HG03432 (cell line): ENCODE data around the gene EHMT1.

Experiments used
- ATAC-seq: cut with Tn5 transposase; IDR thresholded peaks from one replicate; pipeline ENCODE4 v1.9.1; 2021; ENCODE audit warnings: mild to moderate bottlenecking, moderate library complexity; ENCODE audit not compliant: unreplicated experiment

EHMT1 gene

DNA sequence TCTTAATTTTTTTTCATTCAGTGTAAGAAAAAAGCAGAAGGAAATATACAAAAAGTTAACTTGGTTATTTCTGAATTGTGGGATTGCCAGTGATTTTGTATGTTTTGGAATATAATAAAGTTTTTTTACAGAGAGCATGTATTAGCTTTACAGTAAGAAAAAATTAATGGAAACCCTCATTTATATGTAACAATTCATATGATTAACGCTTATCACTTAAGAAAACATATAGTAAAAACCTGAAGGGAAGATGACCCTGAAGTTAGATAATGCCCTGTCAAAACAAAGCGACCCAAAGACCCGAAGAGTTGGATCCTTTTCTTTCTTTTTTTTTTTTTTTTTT, 52.4 kb downstream of the EHMT1 start:
- ATAC-seq, result no peak

DNA sequence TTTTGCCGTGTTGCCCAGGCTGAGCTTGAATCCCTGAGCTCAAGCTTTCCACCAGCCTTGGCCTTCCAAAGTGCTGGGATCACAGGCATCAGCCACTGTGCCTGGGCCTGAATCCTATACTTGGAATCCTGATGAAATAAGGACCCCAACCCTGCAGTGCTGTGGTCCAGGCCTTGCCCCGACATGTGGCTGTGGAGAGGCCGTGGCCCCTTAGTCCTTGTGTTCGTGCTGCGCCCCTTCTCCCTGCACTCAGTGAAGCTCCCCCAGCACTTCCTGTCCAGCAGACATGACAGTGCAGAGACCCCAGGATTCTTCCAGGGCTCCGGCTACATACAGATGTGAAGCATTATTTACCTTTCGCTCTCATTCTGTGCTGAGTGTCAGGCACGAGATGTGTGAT, 52.9 kb downstream of the EHMT1 start:
- no peak for ATAC-seq

DNA sequence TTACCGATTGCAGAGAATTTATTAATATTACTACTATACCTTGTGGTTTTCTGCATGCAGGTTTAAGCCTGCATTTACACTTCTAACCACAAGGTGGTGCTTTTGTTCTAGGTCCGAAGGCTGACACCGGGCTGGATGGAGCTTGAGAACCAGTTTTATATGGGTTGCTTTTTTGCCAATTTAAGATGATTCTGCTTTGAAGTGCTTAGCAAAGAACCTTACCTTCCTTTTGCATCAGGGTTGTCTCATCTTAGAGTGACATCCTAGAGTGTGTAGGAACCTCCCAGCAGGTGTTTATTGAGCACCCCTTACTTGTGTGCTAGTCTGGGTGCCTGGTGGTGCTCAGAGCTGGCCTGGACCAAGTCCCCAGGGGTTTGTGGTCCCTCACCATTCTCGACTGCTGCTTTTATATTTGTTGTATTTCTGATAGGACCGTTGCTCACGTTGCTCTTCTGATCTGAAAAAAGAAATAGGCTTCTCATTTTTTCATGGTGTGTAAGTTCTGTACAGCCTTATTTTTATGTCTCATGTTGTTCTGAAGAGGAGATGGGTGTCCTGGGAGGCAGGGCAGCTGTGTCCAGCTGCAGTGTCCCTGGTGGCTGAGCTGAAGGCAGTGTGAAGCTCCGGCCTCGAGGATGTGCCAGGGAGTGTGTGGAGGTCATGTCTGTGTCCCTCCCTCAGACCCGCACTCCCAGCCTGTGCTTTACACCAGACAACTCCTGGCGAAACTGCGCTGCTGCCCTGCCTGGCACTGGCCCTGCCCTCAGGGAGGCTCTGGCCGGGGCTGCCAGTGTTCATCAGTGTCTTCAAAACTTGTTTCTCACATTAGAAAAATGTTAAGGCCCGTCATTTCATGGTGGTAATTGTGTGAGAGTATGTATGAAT, 54.3 kb downstream of the EHMT1 start:
- ATAC-seq, result peak; percentile 67

- ATAC-seq, result no peak
Observed at GRCh38 chr9:137673886-137674285, 55.1 kb downstream of the EHMT1 start.

GRCh38 chr9:137674307-137674975, 55.6 kb downstream of the EHMT1 start:
- ATAC-seq, result no peak

GRCh38 chr9:137674976-137675320, 56.1 kb downstream of the EHMT1 start:
- ATAC-seq, result no peak

GRCh38 chr9:137676998-137677397, 58.2 kb downstream of the EHMT1 start:
- no peak for ATAC-seq

GRCh38 chr9:137678202-137678601, 59.4 kb downstream of the EHMT1 start:
- no peak for ATAC-seq

DNA sequence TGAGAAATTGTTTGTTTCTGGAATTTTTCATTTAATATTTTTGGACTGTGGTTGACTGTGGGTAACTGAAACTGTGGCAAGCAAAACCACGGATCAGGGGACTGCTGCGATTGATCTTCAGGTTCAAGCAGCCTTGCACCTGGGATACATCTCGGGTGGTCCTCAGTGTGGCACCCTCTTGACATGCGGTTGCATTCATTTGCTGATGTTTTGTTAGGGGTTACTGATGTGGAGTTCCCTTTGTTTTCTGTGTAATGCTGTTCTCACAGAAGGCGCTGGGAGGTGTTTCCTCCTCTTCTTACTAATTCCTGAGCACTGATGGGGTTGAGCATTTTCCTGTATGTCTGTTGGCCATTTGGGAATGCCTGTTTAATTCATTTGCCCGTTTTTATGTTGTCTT, 60.4 kb downstream of the EHMT1 start:
- no peak for ATAC-seq

DNA sequence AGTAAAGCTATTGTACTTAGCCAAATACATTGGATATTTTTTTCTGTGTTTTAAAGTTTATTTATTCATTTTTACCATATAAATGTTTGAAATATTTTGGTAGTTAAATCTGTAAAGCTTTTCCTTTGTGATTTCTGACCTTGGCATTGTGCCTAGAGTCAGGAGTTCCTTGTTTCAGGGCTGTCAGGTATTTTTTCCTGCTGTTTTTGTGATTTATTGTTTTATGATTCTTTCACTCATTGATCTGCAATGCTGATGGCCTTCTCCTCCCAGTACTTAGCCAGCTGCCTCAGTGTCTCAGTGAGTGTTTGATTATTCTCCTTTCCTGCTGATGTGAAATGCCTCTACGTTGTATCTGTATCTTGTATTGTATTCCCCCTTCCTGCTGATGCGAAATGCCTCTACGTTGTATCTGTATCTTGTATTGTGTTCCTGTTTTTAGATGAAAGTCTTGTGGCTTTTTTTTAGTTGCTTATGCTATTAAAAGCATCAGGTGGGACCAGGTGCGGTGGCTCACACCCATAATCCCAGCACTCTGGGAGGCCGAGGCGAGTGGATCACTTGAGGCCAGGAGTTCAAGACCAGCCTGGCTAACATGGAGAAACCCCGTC, 61.0 kb downstream of the EHMT1 start:
- ATAC-seq, result no peak

DNA sequence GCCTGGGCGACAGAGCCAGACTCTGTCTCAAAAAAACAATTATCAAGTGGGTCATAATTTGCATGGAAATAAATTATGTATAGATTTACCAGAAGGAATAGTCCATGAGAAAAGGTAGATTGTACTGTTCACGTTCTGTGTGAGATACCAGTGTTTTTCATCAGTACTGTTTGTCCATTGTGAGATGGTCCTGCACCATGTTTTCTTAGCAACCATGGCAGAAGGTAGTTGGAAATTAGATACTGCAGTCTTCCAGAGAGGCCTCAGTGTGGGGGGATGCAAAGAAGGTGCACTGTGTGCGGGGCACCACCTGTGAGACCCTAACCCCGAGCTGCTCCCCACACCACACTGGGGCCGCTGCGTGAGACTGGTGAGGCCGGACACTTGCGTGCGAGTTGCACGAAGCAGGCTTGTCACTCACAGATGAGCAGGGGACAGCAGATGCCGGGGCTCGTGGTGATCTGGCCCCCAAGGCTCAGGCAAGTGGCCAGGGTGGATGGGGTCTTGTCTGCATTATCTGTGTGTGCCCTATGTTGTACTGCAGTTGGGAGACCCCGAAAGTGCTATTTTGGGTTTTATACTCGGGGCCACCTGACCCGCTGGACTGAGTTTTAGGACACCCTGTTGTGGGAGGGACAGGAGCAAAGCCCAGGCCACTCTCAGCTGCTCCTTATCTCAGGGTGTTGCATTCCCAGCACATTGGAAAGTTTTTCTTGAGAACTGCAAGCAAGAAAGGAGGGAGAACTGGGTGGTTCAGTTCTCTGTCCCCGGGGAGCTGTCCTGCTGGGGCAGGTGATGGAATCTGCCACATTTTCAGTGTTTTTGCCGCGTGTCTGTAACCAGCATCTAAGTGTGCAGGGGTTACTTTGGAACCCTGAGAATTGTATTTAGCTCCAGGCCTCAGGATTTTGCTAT, 61.9 kb downstream of the EHMT1 start:
- no peak for ATAC-seq

- ATAC-seq, result no peak
Observed at GRCh38 chr9:137682428-137683105, 63.8 kb downstream of the EHMT1 start.

GRCh38 chr9:137683262-137683864, 64.6 kb downstream of the EHMT1 start:
- ATAC-seq, result no peak

- no peak for ATAC-seq
Observed at GRCh38 chr9:137685035-137685740, 66.4 kb downstream of the EHMT1 start.

GRCh38 chr9:137685741-137686420, 67.1 kb downstream of the EHMT1 start:
- ATAC-seq, result no peak

- ATAC-seq, result no peak
Observed at GRCh38 chr9:137688261-137688660, 69.5 kb downstream of the EHMT1 start.

GRCh38 chr9:137688725-137689124, 69.9 kb downstream of the EHMT1 start:
- no peak for ATAC-seq

GRCh38 chr9:137689745-137690529, 71.1 kb downstream of the EHMT1 start:
- ATAC-seq, result no peak
